Measurements from ENCODE around the gene GPR78.

GRCh38 chr4:8550691-8551090 is 29.5 kb upstream of the GPR78 start:
- TF ChIP-seq CTCF (IDR thresholded peaks at IDR 0.05) (no peak), POLR2AphosphoS5 (IDR thresholded peaks at IDR 0.05) (no peak), POLR2A (IDR thresholded peaks at IDR 0.05) (no peak)

Measured in suprapubic skin (tissue), 4 donors.